GM18873 (cell line): Measurements from ENCODE around the gene RAB27B.
"Not testable (repeated sequence)": the region's sequence is repeated elsewhere in the genome, so short reads cannot be mapped to it uniquely, and the experiment has no call there.

Source experiments
- ATAC-seq: cut with Tn5 transposase; IDR thresholded peaks from one replicate; pipeline ENCODE4 v1.9.1; 2021; ENCODE audit warnings: mild to moderate bottlenecking, moderate library complexity, moderate number of reproducible peaks; ENCODE audit not compliant: unreplicated experiment, low FRiP score

The RAB27B gene

GRCh38 chr18:54828281-54828881, at the start of gene RAB27B:
Gene RAB27B, plus strand, starts transcription at chr18:54828477. Its CDS starts 49,109 bp downstream, at chr18:54877586.
- no peak for ATAC-seq

GRCh38 chr18:54780285-54780861, 47.9 kb upstream of the RAB27B start:
- ATAC-seq: no peak

GRCh38 chr18:54780970-54781369, 47.3 kb upstream of the RAB27B start:
- no peak for ATAC-seq

GRCh38 chr18:54783139-54783538, 45.1 kb upstream of the RAB27B start:
- no peak for ATAC-seq

GRCh38 chr18:54786206-54786605, 42.1 kb upstream of the RAB27B start:
- ATAC-seq: no peak

- ATAC-seq: no peak
Observed at GRCh38 chr18:54787121-54787520, 41.2 kb upstream of the RAB27B start.

GRCh38 chr18:54787616-54788015, 40.7 kb upstream of the RAB27B start:
- no peak for ATAC-seq

GRCh38 chr18:54790109-54790508, 38.2 kb upstream of the RAB27B start:
- no peak for ATAC-seq

- ATAC-seq: no peak
Observed at GRCh38 chr18:54791657-54792056, 36.6 kb upstream of the RAB27B start.

- no peak for ATAC-seq
Observed at GRCh38 chr18:54792079-54792478, 36.2 kb upstream of the RAB27B start.

- no peak for ATAC-seq
Observed at GRCh38 chr18:54794823-54795222, 33.5 kb upstream of the RAB27B start.

- ATAC-seq: no peak
Observed at GRCh38 chr18:54798186-54798585, 30.1 kb upstream of the RAB27B start.

GRCh38 chr18:54801374-54801773, 26.9 kb upstream of the RAB27B start:
- ATAC-seq: no peak

GRCh38 chr18:54802178-54802577, 26.1 kb upstream of the RAB27B start:
- no peak for ATAC-seq

- ATAC-seq: no peak
Observed at GRCh38 chr18:54802686-54803395, 25.4 kb upstream of the RAB27B start.

GRCh38 chr18:54805571-54806334, 22.5 kb upstream of the RAB27B start:
- no peak for ATAC-seq

- ATAC-seq: no peak
Observed at GRCh38 chr18:54806526-54806925, 21.8 kb upstream of the RAB27B start.

- ATAC-seq: no peak
Observed at GRCh38 chr18:54807303-54807702, 21.0 kb upstream of the RAB27B start.

GRCh38 chr18:54810662-54811061, 17.6 kb upstream of the RAB27B start:
- ATAC-seq: not testable (repeated sequence)

GRCh38 chr18:54812885-54813284, 15.4 kb upstream of the RAB27B start:
- ATAC-seq: no peak

- ATAC-seq: no peak
Observed at GRCh38 chr18:54813305-54813704, 15.0 kb upstream of the RAB27B start.
